Upper lobe of left lung (tissue), 4 donors: ENCODE measurements around the gene AK9.

Source experiments
- EP300 ChIP-seq, 4 donors: sonication (generic); formaldehyde crosslinking; IDR thresholded peaks; one replicate each; pipeline ENCODE4 v1.5.1; 2017; ENCODE audit warnings: antibody characterized with exemption in 4 of 4, control low read depth in 2 of 4
- POLR2A ChIP-seq, 4 donors: fragments of 450-650 bp; IDR thresholded peaks; one replicate each; pipeline ENCODE4 v1.5.1; 2016 to 2017; ENCODE audit warnings: antibody characterized with exemption in 4 of 4, mild to moderate bottlenecking in 2 of 4
- TF ChIP-seq, protein P1 (sequence below), 6 experiments: fragments of 450-650 bp in 4 of 6; fragments of 200-600 bp in 2 of 6; sonication (generic) in 2 of 6; IDR thresholded peaks; one replicate each; pipeline ENCODE4 v1.5.1; 2016 to 2019; ENCODE audit warnings: antibody characterized with exemption in 6 of 6

DNA sequence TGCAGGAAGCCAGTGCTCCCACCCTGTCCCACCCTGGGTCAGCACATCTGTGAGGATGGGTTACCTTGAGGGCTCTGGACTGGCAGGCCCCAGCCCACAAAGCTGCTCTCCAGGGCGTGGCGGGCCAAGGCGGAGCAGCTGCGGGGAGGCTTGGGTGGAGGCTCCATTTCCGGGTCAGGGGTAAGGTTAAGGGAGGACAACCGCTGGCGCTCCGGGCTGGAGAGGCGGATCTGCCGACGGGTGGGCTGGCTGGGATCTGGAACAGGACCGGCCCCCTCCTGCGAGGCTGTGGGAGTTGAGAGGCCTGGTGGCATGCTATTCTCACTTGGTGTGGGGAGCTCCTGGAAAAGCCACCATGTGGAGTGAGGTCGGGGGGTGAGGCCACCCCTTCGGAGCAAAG is 244.9 kb downstream of the AK9 start:
- TF ChIP-seq, protein P1, sequence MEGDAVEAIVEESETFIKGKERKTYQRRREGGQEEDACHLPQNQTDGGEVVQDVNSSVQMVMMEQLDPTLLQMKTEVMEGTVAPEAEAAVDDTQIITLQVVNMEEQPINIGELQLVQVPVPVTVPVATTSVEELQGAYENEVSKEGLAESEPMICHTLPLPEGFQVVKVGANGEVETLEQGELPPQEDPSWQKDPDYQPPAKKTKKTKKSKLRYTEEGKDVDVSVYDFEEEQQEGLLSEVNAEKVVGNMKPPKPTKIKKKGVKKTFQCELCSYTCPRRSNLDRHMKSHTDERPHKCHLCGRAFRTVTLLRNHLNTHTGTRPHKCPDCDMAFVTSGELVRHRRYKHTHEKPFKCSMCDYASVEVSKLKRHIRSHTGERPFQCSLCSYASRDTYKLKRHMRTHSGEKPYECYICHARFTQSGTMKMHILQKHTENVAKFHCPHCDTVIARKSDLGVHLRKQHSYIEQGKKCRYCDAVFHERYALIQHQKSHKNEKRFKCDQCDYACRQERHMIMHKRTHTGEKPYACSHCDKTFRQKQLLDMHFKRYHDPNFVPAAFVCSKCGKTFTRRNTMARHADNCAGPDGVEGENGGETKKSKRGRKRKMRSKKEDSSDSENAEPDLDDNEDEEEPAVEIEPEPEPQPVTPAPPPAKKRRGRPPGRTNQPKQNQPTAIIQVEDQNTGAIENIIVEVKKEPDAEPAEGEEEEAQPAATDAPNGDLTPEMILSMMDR (IDR thresholded peaks at IDR 0.05): no peak
- TF ChIP-seq POLR2A (IDR thresholded peaks at IDR 0.05) (no peak), EP300 (IDR thresholded peaks at IDR 0.05) (no peak)
